Progenitor cell of endocrine pancreas (in vitro differentiated cells): ENCODE data around the gene CCDC9B. TPM values are rescaled to one million over a fixed set of nuclear protein-coding genes. Genes with fewer than 3 reads are reported as not detected.

ENCODE experiments used
- DNase-seq: peaks from one replicate; pipeline ENCODE4 v3.0.0; 2021; ENCODE audit warnings: low spot score; ENCODE audit not compliant: unreplicated experiment
- H3K27ac Mint-ChIP-seq: 2 replicates; pipeline ENCODE4 v1.8.0; 2021; ENCODE audit warnings: mild to moderate bottlenecking, moderate library complexity, mixed read lengths
- H3K27me3 Mint-ChIP-seq: 2 replicates; pipeline ENCODE4 v1.8.0; 2021; ENCODE audit warnings: mixed read lengths
- H3K36me3 Mint-ChIP-seq: 2 replicates; pipeline ENCODE4 v1.8.0; 2022; ENCODE audit warnings: mixed read lengths; ENCODE audit not compliant: insufficient read depth
- H3K4me1 Mint-ChIP-seq: 2 replicates; pipeline ENCODE4 v1.8.0; 2021; ENCODE audit warnings: low read depth, mixed read lengths
- H3K4me3 Mint-ChIP-seq: 2 replicates; pipeline ENCODE4 v1.8.0; 2021; ENCODE audit warnings: low read depth, mild to moderate bottlenecking, moderate library complexity, mixed read lengths
- H3K9me3 Mint-ChIP-seq: 2 replicates; pipeline ENCODE4 v1.8.0; 2021; ENCODE audit warnings: low read depth, mixed read lengths
- CTCF ChIP-seq: fragments of 200-600 bp; sonication (generic); IDR thresholded peaks from one replicate; pipeline ENCODE4 v1.5.0; 2021; ENCODE audit warnings: antibody characterized with exemption, mild to moderate bottlenecking; ENCODE audit not compliant: unreplicated experiment
- total RNA-seq: library from RNA; stranded (reverse); gene quantifications from 2 replicates; pipeline ENCODE4 v1.2.1, GENCODE V29; 2021

The CCDC9B gene
- total RNA-seq, 1 donor from 2014 or later = 0.07 TPM

GRCh38 chr15:40300771-40301170 is 40.0 kb downstream of the CCDC9B start:
- Mint-ChIP-seq H3K4me1 (peaks cover 5% of the 10 kb centered on the region), H3K36me3 (no peaks in the 10 kb centered on the region), H3K4me3 (no peak overlapping the region), H3K9me3 (peaks cover 3% of the 10 kb centered on the region), H3K27ac (no peak overlapping the region), H3K27me3 (peaks cover 49% of the 10 kb centered on the region)
- TF ChIP-seq CTCF = no peak
- DNase-seq = no peak

DNA sequence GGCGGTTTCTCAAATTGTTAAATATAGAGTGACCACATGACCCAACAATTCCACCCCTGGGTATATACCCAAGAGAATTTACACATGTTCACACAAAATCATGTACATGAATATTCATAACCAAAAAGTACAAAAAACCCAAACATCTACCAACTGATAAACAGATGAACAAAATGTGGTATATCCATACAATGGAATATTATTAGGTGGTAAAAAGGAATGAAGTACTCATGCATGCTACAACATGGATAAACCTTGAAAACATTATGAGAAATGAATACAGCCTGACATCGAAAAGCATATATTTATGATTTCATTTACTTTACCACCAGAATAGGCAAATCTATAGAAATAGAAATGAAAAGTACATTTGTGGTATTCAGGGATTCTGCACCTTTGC is 40.4 kb downstream of the CCDC9B start:
- Mint-ChIP-seq H3K36me3 (no peaks in the 10 kb centered on the region), H3K4me1 (peaks cover 5% of the 10 kb centered on the region), H3K27me3 (peaks cover 53% of the 10 kb centered on the region), H3K4me3 (no peak overlapping the region), H3K9me3 (peaks cover 3% of the 10 kb centered on the region), H3K27ac (no peak overlapping the region)
- DNase-seq = no peak
- TF ChIP-seq CTCF = no peak

DNA sequence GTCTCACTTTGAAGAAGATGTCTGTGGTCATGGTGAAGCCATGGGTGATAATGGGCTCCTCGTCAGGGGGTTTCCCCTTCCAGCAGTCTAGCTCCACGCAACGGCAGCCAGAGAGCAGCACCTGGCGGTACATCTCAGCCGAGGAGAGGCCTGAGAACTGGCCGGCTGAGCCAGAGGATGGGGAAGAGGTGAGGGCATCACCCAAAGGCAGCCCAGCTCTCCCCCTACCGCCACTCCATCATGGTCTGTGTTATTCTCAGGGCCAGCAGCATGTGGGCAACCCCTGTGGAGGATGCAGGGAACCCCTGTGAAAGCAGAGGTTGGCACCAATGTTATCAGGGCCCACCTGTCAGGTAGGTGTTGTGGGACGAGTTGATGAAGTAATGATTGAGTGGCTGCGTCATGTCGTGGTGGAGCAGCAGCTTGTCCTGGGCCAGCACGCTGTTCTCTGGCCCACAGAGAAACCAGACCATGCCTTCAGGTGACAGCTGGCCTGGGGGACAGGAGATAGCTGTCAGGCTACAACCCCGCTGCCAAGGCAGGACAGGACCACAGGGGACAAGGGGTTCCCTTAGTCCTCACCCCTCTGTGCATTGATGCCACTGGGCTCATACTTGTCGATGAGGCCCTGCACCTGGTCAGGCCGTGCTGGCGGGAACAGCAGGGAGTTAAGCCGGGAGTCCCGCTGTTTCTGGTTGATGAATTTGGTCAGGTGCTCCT is 42.4 kb downstream of the CCDC9B start:
- DNase-seq = no peak
- Mint-ChIP-seq H3K27ac (no peak overlapping the region), H3K9me3 (peaks cover 3% of the 10 kb centered on the region), H3K36me3 (no peaks in the 10 kb centered on the region), H3K27me3 (peaks cover 50% of the 10 kb centered on the region), H3K4me1 (peaks cover 5% of the 10 kb centered on the region), H3K4me3 (no peak overlapping the region)
- no peak for TF ChIP-seq CTCF

GRCh38 chr15:40297356-40297755 is 43.4 kb downstream of the CCDC9B start:
- H3K4me1 Mint-ChIP-seq = peaks cover 5% of the 10 kb centered on the region
- no peak overlapping the region for H3K27ac Mint-ChIP-seq
- no peak overlapping the region for H3K4me3 Mint-ChIP-seq
- TF ChIP-seq CTCF = no peak
- no peaks in the 10 kb centered on the region for H3K36me3 Mint-ChIP-seq
- H3K9me3 Mint-ChIP-seq = peaks cover 3% of the 10 kb centered on the region
- DNase-seq = no peak
- H3K27me3 Mint-ChIP-seq = peaks cover 60% of the 10 kb centered on the region

DNA sequence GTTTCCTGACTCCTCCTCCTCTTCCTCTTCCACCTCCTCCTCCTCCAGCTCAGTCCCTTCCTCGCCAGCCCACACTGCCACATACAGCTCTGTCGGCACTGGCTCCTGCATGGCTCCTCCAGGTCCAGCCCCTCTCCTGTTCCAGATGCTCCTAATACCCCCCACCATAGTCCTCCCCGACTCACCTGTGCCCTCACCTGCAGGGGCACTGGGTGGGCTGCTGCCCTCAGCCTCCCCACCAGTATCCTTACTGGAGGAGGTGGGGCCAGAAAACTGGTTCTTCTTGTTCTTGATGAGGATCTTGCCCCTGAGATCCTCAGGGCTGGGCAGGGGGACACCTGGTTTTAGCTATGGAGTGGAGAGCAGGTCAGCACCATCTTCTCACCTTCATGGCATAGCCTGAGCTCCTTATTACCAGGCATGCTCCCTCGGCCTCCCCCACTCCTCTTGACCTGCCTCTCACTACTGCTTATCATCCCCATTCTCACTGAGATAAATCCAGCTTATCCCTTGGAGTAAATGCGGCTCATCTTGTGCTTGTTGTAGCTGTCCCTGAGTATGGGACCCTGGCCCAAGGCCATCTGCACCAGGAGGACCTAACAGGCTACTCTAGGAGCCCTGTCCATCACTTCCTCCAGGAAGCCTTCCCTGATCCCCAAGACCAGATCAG is 44.0 kb downstream of the CCDC9B start:
- no peak overlapping the region for H3K4me3 Mint-ChIP-seq
- H3K27ac Mint-ChIP-seq = no peak overlapping the region
- peaks cover 67% of the 10 kb centered on the region for H3K27me3 Mint-ChIP-seq
- peaks cover 3% of the 10 kb centered on the region for H3K9me3 Mint-ChIP-seq
- H3K4me1 Mint-ChIP-seq = peaks cover 5% of the 10 kb centered on the region
- no peak for TF ChIP-seq CTCF
- no peak for DNase-seq
- no peaks in the 10 kb centered on the region for H3K36me3 Mint-ChIP-seq
